A549 (cell line): Measurements from ENCODE around the gene PPAT.

Source experiments
- CEBPB ChIP-seq, 2 experiments: fragments of >200 bp in 1 of 2; sonication (Bioruptor Twin) in 1 of 2; formaldehyde crosslinking in 1 of 2; IDR thresholded peaks; 2 replicates each; pipeline ENCODE4 v1.6.1; 2012 to 2016
- TF ChIP-seq, protein P1 (sequence below): fragments of >200 bp; sonication (Bioruptor Twin); formaldehyde crosslinking; IDR thresholded peaks from 2 replicates; pipeline ENCODE4 v1.6.1; 2016

DNA sequence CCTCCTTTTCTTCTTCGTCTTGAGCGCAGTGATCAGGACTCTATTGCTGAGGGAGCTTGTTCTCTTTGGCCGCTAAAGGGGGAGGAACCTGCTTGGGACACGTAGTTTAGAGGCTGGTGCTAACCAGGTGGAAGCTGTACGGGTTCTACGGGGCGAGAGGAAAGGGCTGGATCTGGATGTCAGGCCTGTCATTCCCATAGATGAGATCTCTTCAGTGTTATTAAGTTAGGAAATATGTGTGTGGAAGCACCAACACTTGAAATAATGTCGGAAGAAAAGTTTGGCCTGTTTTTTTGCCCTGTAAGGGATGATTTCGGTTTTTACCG is 32.6 kb upstream of the PPAT start:
- TF ChIP-seq, protein P1, sequence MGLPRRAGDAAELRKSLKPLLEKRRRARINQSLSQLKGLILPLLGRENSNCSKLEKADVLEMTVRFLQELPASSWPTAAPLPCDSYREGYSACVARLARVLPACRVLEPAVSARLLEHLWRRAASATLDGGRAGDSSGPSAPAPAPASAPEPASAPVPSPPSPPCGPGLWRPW, result no peak
- TF ChIP-seq CEBPB (IDR thresholded peaks at IDR 0.05), result no peak
